NCI-H2196 (cell line): Measurements from ENCODE around the gene NCAPD2.

ENCODE experiments used
- DNase-seq: peaks from one replicate; lab custom pipeline; 2025; ENCODE audit not compliant: unreplicated experiment; lab: John Stamatoyannopoulos, UW

The NCAPD2 gene

GRCh38 chr12:6569312-6569711 is 75.4 kb downstream of the NCAPD2 start:
- DNase-seq: no peak

- no peak for DNase-seq
These were observed 75.9 kb downstream of the NCAPD2 start for GRCh38 chr12:6569786-6570185.

GRCh38 chr12:6570264-6570887 is 76.5 kb downstream of the NCAPD2 start:
- peak; percentile 28 for DNase-seq

- no peak for DNase-seq
These were observed 79.1 kb downstream of the NCAPD2 start for GRCh38 chr12:6573001-6573400.

- DNase-seq: no peak
These were observed 80.8 kb downstream of the NCAPD2 start for GRCh38 chr12:6574576-6575295.

GRCh38 chr12:6575648-6576047 is 81.7 kb downstream of the NCAPD2 start:
- DNase-seq: no peak
